Transverse colon (tissue), 3 donors: ENCODE data around the gene RERE.

ENCODE experiments used
- CTCF ChIP-seq, 5 experiments: fragments of 200-600 bp in 3 of 5; fragments of 450-650 bp in 2 of 5; sonication (generic) in 3 of 5; IDR thresholded peaks; 1 replicate in 2 of 5; 2 replicates in 3 of 5; pipeline ENCODE4 v1.5.1; 2016 to 2017; ENCODE audit warnings: antibody characterized with exemption in 5 of 5, inconsistent platforms in 3 of 5, mild to moderate bottlenecking in 2 of 5, moderate library complexity in 1 of 5
- POLR2A ChIP-seq: fragments of 450-650 bp; IDR thresholded peaks from one replicate; pipeline ENCODE4 v1.6.1; 2016; ENCODE audit warnings: antibody characterized with exemption, mild to moderate bottlenecking, moderate library complexity

GRCh38 chr1:8687039-8687438 is 130.4 kb downstream of the RERE start:
- TF ChIP-seq CTCF (IDR thresholded peaks at IDR 0.05): no peak
- TF ChIP-seq POLR2A: no peak
